GM18520 (cell line): Measurements from ENCODE around the gene AASDH.

ENCODE experiments used
- ATAC-seq: cut with Tn5 transposase; IDR thresholded peaks from one replicate; pipeline ENCODE4 v1.9.1; 2021; ENCODE audit not compliant: unreplicated experiment

The AASDH gene

GRCh38 chr4:56316011-56316650 is 71.2 kb downstream of the AASDH start:
- no peak for ATAC-seq

- no peak for ATAC-seq
Measured at GRCh38 chr4:56315543-56315942, 71.7 kb downstream of the AASDH start.

GRCh38 chr4:56315041-56315440 is 72.2 kb downstream of the AASDH start:
- no peak for ATAC-seq

- ATAC-seq = no peak
Measured at GRCh38 chr4:56314207-56314915, 72.9 kb downstream of the AASDH start.

GRCh38 chr4:56313132-56313531 is 74.2 kb downstream of the AASDH start:
- no peak for ATAC-seq

- ATAC-seq = no peak
Measured at GRCh38 chr4:56311299-56311975, 75.9 kb downstream of the AASDH start.

GRCh38 chr4:56310401-56311125 is 76.7 kb downstream of the AASDH start:
- no peak for ATAC-seq

- no peak for ATAC-seq
Measured at GRCh38 chr4:56308384-56308783, 78.9 kb downstream of the AASDH start.

- ATAC-seq = no peak
Measured at GRCh38 chr4:56307423-56307822, 79.9 kb downstream of the AASDH start.

- no peak for ATAC-seq
Measured at GRCh38 chr4:56305390-56305789, 81.9 kb downstream of the AASDH start.

- ATAC-seq = no peak
Measured at GRCh38 chr4:56303921-56304320, 83.4 kb downstream of the AASDH start.

- ATAC-seq = no peak
Measured at GRCh38 chr4:56302760-56303159, 84.5 kb downstream of the AASDH start.

GRCh38 chr4:56301997-56302496 is 85.2 kb downstream of the AASDH start:
- no peak for ATAC-seq

GRCh38 chr4:56301181-56301996 is 85.9 kb downstream of the AASDH start:
- peak; percentile 94 for ATAC-seq

GRCh38 chr4:56298236-56298635 is 89.1 kb downstream of the AASDH start:
- no peak for ATAC-seq

- no peak for ATAC-seq
Measured at GRCh38 chr4:56297776-56298175, 89.5 kb downstream of the AASDH start.

GRCh38 chr4:56296526-56296925 is 90.8 kb downstream of the AASDH start:
- ATAC-seq = no peak

- no peak for ATAC-seq
Measured at GRCh38 chr4:56293121-56293520, 94.2 kb downstream of the AASDH start.

GRCh38 chr4:56289934-56290333 is 97.4 kb downstream of the AASDH start:
- no peak for ATAC-seq

- ATAC-seq = no peak
Measured at GRCh38 chr4:56288663-56289062, 98.6 kb downstream of the AASDH start.
